Effector memory CD4-positive, alpha-beta T cell (primary cell): Measurements from ENCODE around the gene CIAO2B.
A peak's percentile ranks its signal among the peaks of the same experiment; 100 is the strongest.
"Not testable (repeated sequence)": the region's sequence is repeated elsewhere in the genome, so short reads cannot be mapped to it uniquely, and the experiment has no call there.

Source experiments
- DNase-seq, 3 donors: peaks; one replicate each; pipeline ENCODE4 v3.0.0-alpha.2; 2020
- H3K27ac ChIP-seq: 2 replicates; pipeline ENCODE4 v1.7.0; 2013; ENCODE audit warnings: mild to moderate bottlenecking, low read length, moderate library complexity; ENCODE audit not compliant: insufficient read depth, poor library complexity, severe bottlenecking
- H3K27me3 ChIP-seq: replicated peaks from 2 replicates; pipeline ENCODE4 v1.7.0; 2013; ENCODE audit warnings: mild to moderate bottlenecking, low read length; ENCODE audit not compliant: insufficient read depth, control insufficient read depth, poor library complexity, severe bottlenecking
- H3K36me3 ChIP-seq: 2 replicates; pipeline ENCODE4 v1.7.0; 2013; ENCODE audit warnings: mild to moderate bottlenecking, low read length, moderate library complexity; ENCODE audit not compliant: control insufficient read depth, insufficient read depth
- H3K4me1 ChIP-seq: 2 replicates; pipeline ENCODE4 v1.7.0; 2013; ENCODE audit warnings: low read length, mild to moderate bottlenecking; ENCODE audit not compliant: control insufficient read depth, insufficient read depth, poor library complexity, severe bottlenecking
- H3K4me3 ChIP-seq: 2 replicates; pipeline ENCODE4 v1.7.0; 2013; ENCODE audit warnings: low read length, low read depth, mild to moderate bottlenecking; ENCODE audit not compliant: insufficient read depth, poor library complexity, severe bottlenecking
- H3K9me3 ChIP-seq: 2 replicates; pipeline ENCODE4 v1.7.0; 2013; ENCODE audit warnings: mild to moderate bottlenecking, low read length, moderate library complexity; ENCODE audit not compliant: control insufficient read depth

The CIAO2B gene

GRCh38 chr16:66899310-66899944, 34.8 kb downstream of the CIAO2B start:
- Histone ChIP-seq H3K4me1 (no peaks in the 10 kb centered on the region), H3K36me3 (no peaks in the 10 kb centered on the region), H3K27ac (no peak overlapping the region), H3K4me3 (no peak overlapping the region), H3K27me3 (no peaks in the 10 kb centered on the region), H3K9me3 (no peaks in the 10 kb centered on the region)
- DNase-seq = no peak

- Histone ChIP-seq H3K27me3 (no peaks in the 10 kb centered on the region), H3K27ac (no peak overlapping the region), H3K9me3 (no peaks in the 10 kb centered on the region), H3K4me1 (no peaks in the 10 kb centered on the region), H3K4me3 (no peak overlapping the region), H3K36me3 (no peaks in the 10 kb centered on the region)
- no peak for DNase-seq
These were observed 35.3 kb downstream of the CIAO2B start for GRCh38 chr16:66898933-66899309.

- Histone ChIP-seq H3K4me1 (no peaks in the 10 kb centered on the region), H3K9me3 (no peaks in the 10 kb centered on the region), H3K27me3 (no peaks in the 10 kb centered on the region), H3K4me3 (no peak overlapping the region), H3K36me3 (no peaks in the 10 kb centered on the region), H3K27ac (no peak overlapping the region)
- no peak for DNase-seq
These were observed 36.0 kb downstream of the CIAO2B start for GRCh38 chr16:66898207-66898606.

GRCh38 chr16:66896682-66897081, 37.5 kb downstream of the CIAO2B start:
- not testable (repeated sequence) for H3K4me1 ChIP-seq, H3K4me3 ChIP-seq, H3K36me3 ChIP-seq, DNase-seq, H3K27me3 ChIP-seq, H3K27ac ChIP-seq, H3K9me3 ChIP-seq

- no peak for DNase-seq
- H3K4me3 ChIP-seq = no peak overlapping the region
- H3K27me3 ChIP-seq = no peaks in the 10 kb centered on the region
- H3K27ac ChIP-seq = no peak overlapping the region
- H3K36me3 ChIP-seq = no peaks in the 10 kb centered on the region
- H3K4me1 ChIP-seq = no peaks in the 10 kb centered on the region
- H3K9me3 ChIP-seq = no peaks in the 10 kb centered on the region
These were observed 38.2 kb downstream of the CIAO2B start for GRCh38 chr16:66895999-66896398.

- Histone ChIP-seq H3K4me1 (no peaks in the 10 kb centered on the region), H3K36me3 (no peaks in the 10 kb centered on the region), H3K9me3 (no peaks in the 10 kb centered on the region), H3K27me3 (no peaks in the 10 kb centered on the region), H3K4me3 (no peak overlapping the region), H3K27ac (no peak overlapping the region)
- DNase-seq = no peak
These were observed 38.6 kb downstream of the CIAO2B start for GRCh38 chr16:66895689-66895979.

- H3K9me3 ChIP-seq = no peaks in the 10 kb centered on the region
- no peaks in the 10 kb centered on the region for H3K36me3 ChIP-seq
- H3K4me1 ChIP-seq = no peaks in the 10 kb centered on the region
- no peak overlapping the region for H3K27ac ChIP-seq
- H3K4me3 ChIP-seq = no peak overlapping the region
- H3K27me3 ChIP-seq = no peaks in the 10 kb centered on the region
- peak in 2 of 3 donors; percentile 20 to 39 for DNase-seq
These were observed 39.1 kb downstream of the CIAO2B start for GRCh38 chr16:66894948-66895688.

- no peak for DNase-seq
- H3K27ac ChIP-seq = no peak overlapping the region
- no peak overlapping the region for H3K4me3 ChIP-seq
- no peaks in the 10 kb centered on the region for H3K9me3 ChIP-seq
- peaks cover 2% of the 10 kb centered on the region for H3K36me3 ChIP-seq
- no peaks in the 10 kb centered on the region for H3K4me1 ChIP-seq
- H3K27me3 ChIP-seq = no peaks in the 10 kb centered on the region
These were observed 40.1 kb downstream of the CIAO2B start for GRCh38 chr16:66894055-66894454.

- Histone ChIP-seq H3K9me3 (no peaks in the 10 kb centered on the region), H3K36me3 (peaks cover 2% of the 10 kb centered on the region), H3K27ac (no peak overlapping the region), H3K4me3 (no peak overlapping the region), H3K4me1 (no peaks in the 10 kb centered on the region), H3K27me3 (no peaks in the 10 kb centered on the region)
- no peak for DNase-seq
These were observed 42.4 kb downstream of the CIAO2B start for GRCh38 chr16:66891797-66892196.

GRCh38 chr16:66891360-66891759, 42.8 kb downstream of the CIAO2B start:
- H3K27ac ChIP-seq = no peak overlapping the region
- peaks cover 2% of the 10 kb centered on the region for H3K36me3 ChIP-seq
- H3K27me3 ChIP-seq = no peaks in the 10 kb centered on the region
- DNase-seq = no peak
- H3K4me3 ChIP-seq = no peak overlapping the region
- H3K9me3 ChIP-seq = no peaks in the 10 kb centered on the region
- no peaks in the 10 kb centered on the region for H3K4me1 ChIP-seq
